ENCODE measurements around the gene KIFC3. TPM values are rescaled to one million over a fixed set of nuclear protein-coding genes. Genes with fewer than 3 reads are reported as not detected.
A peak's percentile ranks its signal among the peaks of the same experiment; 100 is the strongest.

Gene KIFC3
- total and polyA plus RNA-seq, 8 donors: 41.4 to 96.8 (median 60.0) TPM

DNA sequence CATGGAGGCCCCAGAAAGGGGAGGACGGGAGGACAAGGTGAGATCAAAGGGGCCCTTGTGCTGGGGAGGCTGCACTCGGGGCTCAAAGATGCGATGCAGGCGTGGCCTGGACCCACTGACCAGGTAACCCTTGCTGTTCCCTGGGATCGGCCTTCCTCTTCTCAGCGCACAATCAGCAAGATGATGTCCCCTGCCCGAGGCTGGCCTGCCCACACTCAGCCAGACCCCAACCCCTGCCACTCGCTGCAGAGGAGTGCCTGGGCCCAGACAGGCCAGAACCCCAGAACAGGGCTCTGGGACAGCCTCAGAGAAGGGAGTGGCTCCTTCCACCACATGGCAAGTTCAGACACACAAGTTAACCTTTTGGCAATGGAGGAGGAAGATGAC lies 14.8 kb downstream of the KIFC3 start:
- ATAC-seq (no peak), DNase-seq (peak in 1 of 4 donors; percentile 50)
- H3K9me3 ChIP-seq: no peaks in the 10 kb centered on the region
- H3K36me3 ChIP-seq: peaks cover 0 to 85% of the 10 kb centered on the region in 2 donors
- no peak overlapping the region for H3K4me3 ChIP-seq
- no peaks in the 10 kb centered on the region for H3K27me3 ChIP-seq
- H3K4me1 ChIP-seq: peaks cover 5 to 14% of the 10 kb centered on the region in 2 donors
- intact Hi-C loops (cut with DNase I): loop anchor here in 1 of 2 donors (10.0 kb wide), 1 partner anchor 77 kb away; no protein-coding TSS in a partner anchor
- TF ChIP-seq, protein P1, sequence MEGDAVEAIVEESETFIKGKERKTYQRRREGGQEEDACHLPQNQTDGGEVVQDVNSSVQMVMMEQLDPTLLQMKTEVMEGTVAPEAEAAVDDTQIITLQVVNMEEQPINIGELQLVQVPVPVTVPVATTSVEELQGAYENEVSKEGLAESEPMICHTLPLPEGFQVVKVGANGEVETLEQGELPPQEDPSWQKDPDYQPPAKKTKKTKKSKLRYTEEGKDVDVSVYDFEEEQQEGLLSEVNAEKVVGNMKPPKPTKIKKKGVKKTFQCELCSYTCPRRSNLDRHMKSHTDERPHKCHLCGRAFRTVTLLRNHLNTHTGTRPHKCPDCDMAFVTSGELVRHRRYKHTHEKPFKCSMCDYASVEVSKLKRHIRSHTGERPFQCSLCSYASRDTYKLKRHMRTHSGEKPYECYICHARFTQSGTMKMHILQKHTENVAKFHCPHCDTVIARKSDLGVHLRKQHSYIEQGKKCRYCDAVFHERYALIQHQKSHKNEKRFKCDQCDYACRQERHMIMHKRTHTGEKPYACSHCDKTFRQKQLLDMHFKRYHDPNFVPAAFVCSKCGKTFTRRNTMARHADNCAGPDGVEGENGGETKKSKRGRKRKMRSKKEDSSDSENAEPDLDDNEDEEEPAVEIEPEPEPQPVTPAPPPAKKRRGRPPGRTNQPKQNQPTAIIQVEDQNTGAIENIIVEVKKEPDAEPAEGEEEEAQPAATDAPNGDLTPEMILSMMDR (IDR thresholded peaks at IDR 0.05): no peak
- no peak overlapping the region for H3K27ac ChIP-seq

DNA sequence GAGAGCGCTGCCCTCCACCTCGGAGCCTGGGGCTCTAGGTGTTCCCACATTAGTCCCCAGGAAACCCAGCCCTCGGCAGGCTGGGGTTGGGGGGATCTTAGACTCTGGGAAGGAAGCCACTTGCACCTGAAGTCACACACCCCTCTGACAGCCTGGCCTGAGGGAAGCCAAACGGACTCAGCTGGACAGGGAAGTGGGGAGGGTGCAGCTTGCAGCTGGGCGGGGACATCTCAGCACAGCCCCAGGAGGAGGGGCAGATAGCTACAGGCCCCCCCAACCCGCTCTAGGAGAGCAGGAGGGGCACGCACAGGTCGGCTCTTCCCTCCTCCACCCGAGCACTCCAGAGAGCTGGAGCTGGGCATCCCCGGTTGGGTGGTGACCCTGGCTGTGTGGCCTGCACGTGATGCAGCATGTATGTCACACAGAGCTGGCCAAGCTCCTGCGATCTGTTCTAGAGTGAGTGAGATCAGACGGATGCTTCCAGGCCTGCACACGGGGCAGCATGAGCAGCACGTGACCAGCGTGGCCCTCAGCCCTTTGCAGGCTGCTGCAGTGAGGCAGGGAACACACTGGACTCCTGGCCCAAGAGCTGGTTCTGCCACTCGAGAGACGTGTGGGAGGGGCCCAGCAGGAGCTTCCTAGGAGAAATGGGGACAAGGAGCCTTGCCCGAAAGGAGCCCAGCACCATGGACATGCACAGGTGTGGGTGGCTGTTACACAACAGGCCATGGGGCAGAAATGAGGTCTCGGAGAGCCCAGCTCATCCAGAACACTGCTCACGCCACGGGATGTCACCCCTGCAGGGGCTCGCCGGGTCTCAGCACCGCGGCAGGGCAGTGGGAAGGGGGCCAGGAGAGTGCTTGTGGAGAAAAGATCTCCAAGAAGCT lies 15.4 kb downstream of the KIFC3 start:
- ATAC-seq (peak; percentile 75), DNase-seq (peak in 3 of 4 donors; percentile 66 to 85 (median 74))
- Histone ChIP-seq H3K27ac (no peak overlapping the region), H3K36me3 (peaks cover 0 to 82% of the 10 kb centered on the region in 2 donors), H3K9me3 (no peaks in the 10 kb centered on the region), H3K27me3 (no peaks in the 10 kb centered on the region), H3K4me3 (no peak overlapping the region), H3K4me1 (peaks cover 5 to 14% of the 10 kb centered on the region in 2 donors)
- intact Hi-C loops (cut with DNase I): loop anchor here in 1 of 2 donors (10.0 kb wide), 1 partner anchor 78 kb away; no protein-coding TSS in a partner anchor
- TF ChIP-seq, protein P1 (IDR thresholded peaks at IDR 0.05): no peak

DNA sequence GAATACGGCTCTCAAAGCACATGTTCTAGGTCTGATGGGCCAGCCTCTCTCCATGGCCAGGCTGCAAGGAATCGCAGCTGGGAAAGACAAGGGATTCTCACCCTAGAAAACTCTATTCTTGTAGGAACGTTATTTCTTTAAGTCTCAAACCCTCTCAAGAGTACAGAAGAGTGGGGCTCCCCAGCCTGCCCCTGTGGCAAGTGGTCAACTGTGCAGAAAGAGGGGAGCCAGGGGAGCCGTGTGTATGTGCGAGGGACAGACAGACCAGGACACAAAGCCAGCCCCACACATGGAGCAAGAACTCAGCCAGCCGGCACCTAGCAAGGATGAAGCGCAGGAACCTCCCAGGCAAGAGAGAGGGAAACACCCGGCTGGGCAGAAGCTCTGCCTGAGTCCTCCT lies 16.4 kb downstream of the KIFC3 start:
- peak in 1 of 4 donors; percentile 50 for DNase-seq
- H3K36me3 ChIP-seq: peaks cover 0 to 79% of the 10 kb centered on the region in 2 donors
- TF ChIP-seq, protein P1 (IDR thresholded peaks at IDR 0.05): no peak
- intact Hi-C loops (cut with DNase I): loop anchor here in 1 of 2 donors (10.0 kb wide), 1 partner anchor 79 kb away; no protein-coding TSS in a partner anchor
- H3K4me3 ChIP-seq: no peak overlapping the region
- ATAC-seq: no peak
- no peaks in the 10 kb centered on the region for H3K27me3 ChIP-seq
- H3K4me1 ChIP-seq: peaks cover 5 to 14% of the 10 kb centered on the region in 2 donors
- no peaks in the 10 kb centered on the region for H3K9me3 ChIP-seq
- H3K27ac ChIP-seq: no peak overlapping the region

DNA sequence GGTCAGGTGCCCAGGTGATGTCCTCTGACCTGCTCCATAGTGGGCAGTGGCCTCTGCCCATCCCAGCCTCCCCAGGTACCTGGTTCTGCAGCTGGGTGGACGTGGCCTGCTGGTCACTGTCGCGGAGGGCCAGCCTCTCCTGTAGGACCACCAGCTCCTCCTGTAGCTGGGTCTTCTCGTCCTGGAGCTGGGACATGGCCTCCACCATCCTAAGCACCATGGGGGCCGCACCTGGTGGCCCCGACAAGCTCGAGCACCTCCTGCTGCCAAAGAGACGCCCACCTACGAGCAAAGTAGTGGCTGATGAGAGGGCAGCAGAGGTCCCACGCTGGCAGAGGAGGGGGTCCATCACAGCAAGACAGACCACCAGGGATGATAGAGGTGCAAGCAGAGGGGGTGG lies 16.9 kb downstream of the KIFC3 start:
- Histone ChIP-seq H3K4me3 (no peak overlapping the region), H3K36me3 (peaks cover 0 to 74% of the 10 kb centered on the region in 2 donors), H3K27ac (no peak overlapping the region), H3K4me1 (peaks cover 5 to 14% of the 10 kb centered on the region in 2 donors), H3K27me3 (no peaks in the 10 kb centered on the region), H3K9me3 (no peaks in the 10 kb centered on the region)
- ATAC-seq (no peak), DNase-seq (peak in 1 of 4 donors; percentile 73)
- intact Hi-C loops (cut with DNase I): loop anchor here in 1 of 2 donors (10.0 kb wide), 1 partner anchor 79 kb away; no protein-coding TSS in a partner anchor
- TF ChIP-seq, protein P1 (IDR thresholded peaks at IDR 0.05): no peak

DNA sequence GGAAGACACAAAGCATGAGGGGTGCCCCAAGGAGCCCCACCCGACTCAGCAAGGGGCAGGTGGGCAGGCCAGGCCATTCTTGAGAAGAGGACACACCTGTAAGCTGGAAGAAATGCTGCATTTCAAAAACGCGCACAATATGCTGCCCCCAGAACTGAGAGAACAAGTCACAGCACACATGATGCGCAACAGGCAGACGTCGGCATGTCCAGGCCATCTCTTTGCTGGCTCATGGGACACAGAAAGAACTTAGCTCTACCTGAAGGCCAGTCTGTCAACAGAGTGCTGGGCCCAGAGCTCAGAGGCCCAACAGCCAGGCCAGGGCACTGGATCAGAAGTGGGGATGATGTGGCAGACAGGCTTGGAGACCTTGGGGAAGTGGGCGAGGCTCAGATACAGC lies 18.0 kb downstream of the KIFC3 start:
- intact Hi-C loops (cut with DNase I): loop anchor here in 1 of 2 donors (10.0 kb wide), 1 partner anchor 80 kb away; no protein-coding TSS in a partner anchor
- Histone ChIP-seq H3K27me3 (no peaks in the 10 kb centered on the region), H3K9me3 (no peaks in the 10 kb centered on the region), H3K27ac (no peak overlapping the region), H3K36me3 (peaks cover 0 to 66% of the 10 kb centered on the region in 2 donors), H3K4me1 (peaks cover 5 to 14% of the 10 kb centered on the region in 2 donors), H3K4me3 (no peak overlapping the region)
- TF ChIP-seq, protein P1 (IDR thresholded peaks at IDR 0.05): no peak
- ATAC-seq (no peak), DNase-seq (no peak)

All from left lung (tissue), 10 donors.